T47D (cell line): ENCODE data around the gene P4HA3.

ENCODE experiments used
- DNase-seq, 2 experiments: peaks; one replicate each; pipeline versions ENCODE4 v3.0.0 to v3.0.0-alpha.2; 2011 to 2012; ENCODE audit warnings: low read depth in 1 of 2, low spot score in 1 of 2
- JUND ChIP-seq: IDR thresholded peaks from 2 replicates; pipeline ENCODE4 v1.6.1; 2012; ENCODE audit warnings: low read depth
- in situ Hi-C: cut with HindIII; loops from 2 replicates; pipeline ENCODE4 v1.10.0; 2016; ENCODE audit warnings: low sequenced_read_pairs, low pct_unique_long_range_greater_than_20kb

P4HA3 gene

GRCh38 chr11:74248469-74248868 is 63.0 kb downstream of the P4HA3 start:
- in situ Hi-C loops: no loop called here
- no peak for DNase-seq
- no peak for TF ChIP-seq JUND

DNA sequence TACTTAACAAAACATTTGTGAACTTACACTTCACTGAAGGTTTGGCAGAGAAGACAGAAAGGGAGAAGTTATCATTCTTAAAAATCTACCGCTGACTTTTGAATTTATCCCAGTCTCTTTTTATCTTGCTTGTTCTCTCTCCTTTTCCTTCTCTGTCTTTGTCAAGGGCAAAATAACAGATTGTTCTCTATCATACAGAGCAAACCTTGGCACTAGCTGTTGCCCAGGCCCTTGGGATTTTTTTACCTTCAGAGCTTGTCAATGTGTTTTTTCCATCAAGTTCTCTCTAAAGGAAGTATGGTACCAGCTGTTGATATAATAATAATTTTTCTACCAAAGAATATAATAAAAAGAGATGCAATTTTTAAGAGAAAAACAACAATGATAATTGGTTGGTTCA is 73.2 kb downstream of the P4HA3 start:
- in situ Hi-C loops: no loop called here
- no peak for DNase-seq
- TF ChIP-seq JUND: no peak

GRCh38 chr11:74237541-74237940 is 73.9 kb downstream of the P4HA3 start:
- in situ Hi-C loops: no loop called here
- no peak for TF ChIP-seq JUND
- DNase-seq: no peak

- in situ Hi-C loops: no loop called here
- no peak for DNase-seq
- no peak for TF ChIP-seq JUND
Observed at GRCh38 chr11:74235121-74235520, 76.3 kb downstream of the P4HA3 start.

GRCh38 chr11:74233683-74234082 is 77.8 kb downstream of the P4HA3 start:
- no peak for DNase-seq
- no peak for TF ChIP-seq JUND
- in situ Hi-C loops: no loop called here

GRCh38 chr11:74232311-74232950 is 79.0 kb downstream of the P4HA3 start:
- DNase-seq: no peak
- TF ChIP-seq JUND: no peak
- in situ Hi-C loops: no loop called here

GRCh38 chr11:74226907-74227306 is 84.5 kb downstream of the P4HA3 start:
- TF ChIP-seq JUND: no peak
- peak in 1 of 2 experiments; percentile 38 for DNase-seq
- in situ Hi-C loops: no loop called here

- TF ChIP-seq JUND: no peak
- no peak for DNase-seq
- in situ Hi-C loops: no loop called here
Observed at GRCh38 chr11:74225565-74225964, 85.9 kb downstream of the P4HA3 start.

GRCh38 chr11:74221816-74222215 is 89.6 kb downstream of the P4HA3 start:
- no peak for TF ChIP-seq JUND
- DNase-seq: no peak
- in situ Hi-C loops: no loop called here

GRCh38 chr11:74220376-74220775 is 91.1 kb downstream of the P4HA3 start:
- DNase-seq: no peak
- in situ Hi-C loops: no loop called here
- TF ChIP-seq JUND: no peak
